Ishikawa (cell line): Measurements from ENCODE around the gene ANXA6.

Source experiments
- CEBPB ChIP-seq: IDR thresholded peaks from 2 replicates; pipeline ENCODE4 v1.6.1; 2012
- CREB1 ChIP-seq: IDR thresholded peaks from 2 replicates; pipeline ENCODE4 v1.6.1; 2012; ENCODE audit warnings: low read depth
- EGR1 ChIP-seq: IDR thresholded peaks from 2 replicates; pipeline ENCODE4 v1.6.1; 2012
- EP300 ChIP-seq: IDR thresholded peaks from 2 replicates; pipeline ENCODE4 v1.6.1; 2012; ENCODE audit warnings: borderline replicate concordance
- FOXM1 ChIP-seq: IDR thresholded peaks from 2 replicates; pipeline ENCODE4 v1.6.1; 2012; ENCODE audit warnings: low read depth, borderline replicate concordance
- NFIC ChIP-seq: IDR thresholded peaks from 2 replicates; pipeline ENCODE4 v1.6.1; 2012
- RAD21 ChIP-seq: IDR thresholded peaks from 2 replicates; pipeline ENCODE4 v1.6.1; 2012; ENCODE audit warnings: low read depth
- TAF1 ChIP-seq: IDR thresholded peaks from 2 replicates; pipeline ENCODE4 v1.6.1; 2012; ENCODE audit warnings: low read depth, mild to moderate bottlenecking
- TCF12 ChIP-seq: IDR thresholded peaks from 2 replicates; pipeline ENCODE4 v1.6.1; 2012; ENCODE audit warnings: low read depth
- TEAD4 ChIP-seq: IDR thresholded peaks from 2 replicates; pipeline ENCODE4 v1.6.1; 2012
- YY1 ChIP-seq: IDR thresholded peaks from 2 replicates; pipeline ENCODE4 v1.6.1; 2012; ENCODE audit warnings: low read depth
- ZBTB7A ChIP-seq: IDR thresholded peaks from 2 replicates; pipeline ENCODE4 v1.6.1; 2012; ENCODE audit warnings: low read depth
- TF ChIP-seq, protein P1 (sequence below): IDR thresholded peaks from 2 replicates; pipeline ENCODE4 v1.6.1; 2012; ENCODE audit warnings: low read depth, mild to moderate bottlenecking
- TF ChIP-seq, protein P2 (sequence below): IDR thresholded peaks from 2 replicates; pipeline ENCODE4 v1.6.1; 2012
- TF ChIP-seq, protein P3 (sequence below): IDR thresholded peaks from 2 replicates; pipeline ENCODE4 v1.6.1; 2012

Gene ANXA6

DNA sequence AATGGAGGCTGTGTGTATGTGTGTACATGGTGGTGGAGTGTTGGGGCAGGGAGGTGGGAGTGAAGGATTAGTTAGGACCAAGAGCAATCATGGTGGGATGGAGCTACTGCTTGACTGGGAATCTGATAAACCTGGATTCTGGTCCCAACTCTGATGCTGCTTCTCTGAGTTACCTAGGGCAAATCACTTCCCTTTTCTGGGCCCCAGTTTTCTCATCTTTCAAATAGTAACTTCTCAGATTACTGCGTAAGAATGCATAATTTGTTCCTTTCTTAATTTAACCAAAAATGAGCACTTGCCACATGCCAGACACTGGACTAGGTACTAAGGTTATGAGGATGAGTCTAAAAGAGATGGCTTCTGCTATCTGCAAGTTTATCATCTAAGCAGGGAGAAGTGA is 20.8 kb upstream of the ANXA6 start:
- no peak for TF ChIP-seq EP300
- no peak for TF ChIP-seq CEBPB
- TF ChIP-seq EGR1 = no peak
- no peak for TF ChIP-seq TAF1
- TF ChIP-seq, protein P1, sequence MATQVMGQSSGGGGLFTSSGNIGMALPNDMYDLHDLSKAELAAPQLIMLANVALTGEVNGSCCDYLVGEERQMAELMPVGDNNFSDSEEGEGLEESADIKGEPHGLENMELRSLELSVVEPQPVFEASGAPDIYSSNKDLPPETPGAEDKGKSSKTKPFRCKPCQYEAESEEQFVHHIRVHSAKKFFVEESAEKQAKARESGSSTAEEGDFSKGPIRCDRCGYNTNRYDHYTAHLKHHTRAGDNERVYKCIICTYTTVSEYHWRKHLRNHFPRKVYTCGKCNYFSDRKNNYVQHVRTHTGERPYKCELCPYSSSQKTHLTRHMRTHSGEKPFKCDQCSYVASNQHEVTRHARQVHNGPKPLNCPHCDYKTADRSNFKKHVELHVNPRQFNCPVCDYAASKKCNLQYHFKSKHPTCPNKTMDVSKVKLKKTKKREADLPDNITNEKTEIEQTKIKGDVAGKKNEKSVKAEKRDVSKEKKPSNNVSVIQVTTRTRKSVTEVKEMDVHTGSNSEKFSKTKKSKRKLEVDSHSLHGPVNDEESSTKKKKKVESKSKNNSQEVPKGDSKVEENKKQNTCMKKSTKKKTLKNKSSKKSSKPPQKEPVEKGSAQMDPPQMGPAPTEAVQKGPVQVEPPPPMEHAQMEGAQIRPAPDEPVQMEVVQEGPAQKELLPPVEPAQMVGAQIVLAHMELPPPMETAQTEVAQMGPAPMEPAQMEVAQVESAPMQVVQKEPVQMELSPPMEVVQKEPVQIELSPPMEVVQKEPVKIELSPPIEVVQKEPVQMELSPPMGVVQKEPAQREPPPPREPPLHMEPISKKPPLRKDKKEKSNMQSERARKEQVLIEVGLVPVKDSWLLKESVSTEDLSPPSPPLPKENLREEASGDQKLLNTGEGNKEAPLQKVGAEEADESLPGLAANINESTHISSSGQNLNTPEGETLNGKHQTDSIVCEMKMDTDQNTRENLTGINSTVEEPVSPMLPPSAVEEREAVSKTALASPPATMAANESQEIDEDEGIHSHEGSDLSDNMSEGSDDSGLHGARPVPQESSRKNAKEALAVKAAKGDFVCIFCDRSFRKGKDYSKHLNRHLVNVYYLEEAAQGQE = no peak
- TF ChIP-seq RAD21 = no peak
- TF ChIP-seq NFIC = no peak
- TF ChIP-seq, protein P2, sequence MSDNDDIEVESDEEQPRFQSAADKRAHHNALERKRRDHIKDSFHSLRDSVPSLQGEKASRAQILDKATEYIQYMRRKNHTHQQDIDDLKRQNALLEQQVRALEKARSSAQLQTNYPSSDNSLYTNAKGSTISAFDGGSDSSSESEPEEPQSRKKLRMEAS = no peak
- no peak for TF ChIP-seq YY1
- TF ChIP-seq FOXM1 = no peak
- no peak for TF ChIP-seq CREB1
- TF ChIP-seq, protein P3, sequence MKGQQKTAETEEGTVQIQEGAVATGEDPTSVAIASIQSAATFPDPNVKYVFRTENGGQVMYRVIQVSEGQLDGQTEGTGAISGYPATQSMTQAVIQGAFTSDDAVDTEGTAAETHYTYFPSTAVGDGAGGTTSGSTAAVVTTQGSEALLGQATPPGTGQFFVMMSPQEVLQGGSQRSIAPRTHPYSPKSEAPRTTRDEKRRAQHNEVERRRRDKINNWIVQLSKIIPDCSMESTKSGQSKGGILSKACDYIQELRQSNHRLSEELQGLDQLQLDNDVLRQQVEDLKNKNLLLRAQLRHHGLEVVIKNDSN = no peak

DNA sequence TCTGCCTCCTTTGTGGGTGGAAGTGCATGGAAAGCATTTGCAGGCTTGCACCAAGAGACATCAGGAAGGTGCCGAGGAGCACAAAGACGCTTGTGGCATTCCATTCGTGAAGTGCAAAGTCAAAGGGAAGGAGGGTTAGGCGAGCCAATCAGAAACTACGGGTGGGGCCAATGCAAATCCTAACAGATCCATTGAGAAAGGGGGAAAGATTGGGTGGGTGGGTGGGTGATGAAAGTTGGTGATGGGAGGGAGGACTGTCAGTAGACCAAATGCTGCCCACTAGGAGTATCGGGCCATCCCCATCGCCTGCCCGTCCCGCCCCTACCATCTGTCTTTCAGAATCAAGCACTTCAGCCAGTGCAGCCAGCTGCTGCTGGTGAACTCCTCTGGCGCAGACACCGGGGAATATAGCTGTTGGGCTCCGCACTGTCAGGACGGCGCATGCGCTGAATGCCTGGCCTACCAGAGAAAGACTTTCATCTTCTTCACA is 17.1 kb upstream of the ANXA6 start:
- TF ChIP-seq TEAD4 (no peak), CREB1 (no peak), TCF12 (no peak), EGR1 (no peak), NFIC (no peak), CEBPB (no peak), EP300 (no peak), YY1 (no peak), FOXM1 (no peak), ZBTB7A (no peak), RAD21 (no peak), TAF1 (no peak)
- TF ChIP-seq, protein P1 = no peak
- TF ChIP-seq, protein P3 = no peak
- TF ChIP-seq, protein P2 = no peak

DNA sequence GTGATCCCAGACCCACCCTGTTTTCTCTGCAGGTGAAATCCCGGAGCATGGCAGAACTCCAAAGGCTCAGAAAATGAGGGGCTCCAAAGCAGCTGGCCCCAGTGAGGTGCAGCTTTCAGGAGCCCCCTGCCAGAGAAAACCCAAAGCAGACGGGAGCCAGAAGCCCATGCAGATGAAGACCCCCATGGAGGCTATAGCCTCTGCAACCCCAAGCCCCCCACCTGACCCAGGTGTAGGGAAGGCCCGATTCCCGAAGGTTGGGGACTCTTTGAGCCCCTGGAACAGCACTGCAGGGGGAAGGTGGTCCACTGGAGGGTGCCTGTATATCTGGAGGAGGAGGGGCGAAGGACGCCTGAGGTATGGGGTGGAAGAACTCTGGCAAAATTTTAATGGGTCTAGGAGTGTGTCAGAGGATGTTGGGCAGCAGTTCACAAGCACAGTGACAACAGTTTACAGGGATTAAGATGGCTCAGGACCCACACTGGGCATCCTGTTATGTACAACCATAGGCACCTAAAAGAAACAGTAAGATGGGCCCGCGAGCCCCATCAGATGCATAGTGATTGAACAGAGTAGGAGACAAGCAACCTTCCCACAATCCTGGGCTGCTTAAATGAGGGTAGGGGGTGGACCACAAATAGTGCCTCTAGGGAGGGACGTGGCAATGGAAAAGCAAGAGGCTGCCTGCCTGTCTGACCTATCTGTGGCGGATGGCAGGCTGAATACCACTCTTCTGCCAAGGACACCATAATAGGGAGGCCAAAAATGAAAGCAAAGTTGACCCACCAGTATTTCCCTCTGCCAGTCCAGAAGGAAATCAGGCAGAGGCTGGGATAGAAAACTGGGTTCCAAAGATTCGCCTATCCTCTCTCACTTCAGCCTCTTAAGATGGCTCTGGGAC is 16.4 kb upstream of the ANXA6 start:
- TF ChIP-seq TAF1 (no peak), FOXM1 (no peak), ZBTB7A (no peak)
- TF ChIP-seq, protein P1 = no peak

DNA sequence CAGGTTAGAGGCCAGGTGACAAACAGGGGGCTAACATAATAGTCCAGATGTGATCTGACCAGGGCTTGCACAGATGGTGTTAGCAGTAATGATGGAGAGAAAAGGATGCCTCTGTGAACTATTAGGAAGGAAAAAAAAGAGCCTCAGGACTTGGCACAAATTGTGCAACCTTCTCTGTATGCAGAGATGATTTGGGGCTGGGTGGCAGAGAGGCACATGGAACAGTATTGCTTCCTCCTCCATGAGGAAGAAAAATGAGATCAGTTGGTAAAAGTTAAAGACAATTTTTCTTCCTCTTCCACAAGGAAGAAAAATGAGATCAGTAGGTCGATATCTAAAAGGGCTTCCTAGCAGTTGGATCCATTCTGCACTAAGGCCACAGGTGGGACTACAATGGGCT is 13.9 kb upstream of the ANXA6 start:
- TF ChIP-seq EGR1 (no peak), EP300 (no peak), CREB1 (no peak), RAD21 (no peak), ZBTB7A (no peak), TCF12 (no peak), FOXM1 (no peak), NFIC (no peak), TAF1 (no peak), TEAD4 (no peak), YY1 (no peak), CEBPB (no peak)
- TF ChIP-seq, protein P1 = no peak
- TF ChIP-seq, protein P3 = no peak
- TF ChIP-seq, protein P2 = no peak
